AG10803 (cell line): ENCODE measurements around the gene ADAMTS8.

ENCODE experiments used
- DNase-seq: peaks from one replicate; pipeline ENCODE4 v3.0.0; 2010; ENCODE audit warnings: low read depth
- H3K4me3 ChIP-seq: 2 replicates; pipeline ENCODE4 v1.5.1; 2011; ENCODE audit warnings: mild to moderate bottlenecking, low read length, control low read depth
- CTCF ChIP-seq: conservative IDR thresholded peaks from 2 replicates; pipeline ENCODE4 v1.5.1; 2011; ENCODE audit warnings: mild to moderate bottlenecking, low read length, control low read depth, inconsistent platforms

The ADAMTS8 gene

DNA sequence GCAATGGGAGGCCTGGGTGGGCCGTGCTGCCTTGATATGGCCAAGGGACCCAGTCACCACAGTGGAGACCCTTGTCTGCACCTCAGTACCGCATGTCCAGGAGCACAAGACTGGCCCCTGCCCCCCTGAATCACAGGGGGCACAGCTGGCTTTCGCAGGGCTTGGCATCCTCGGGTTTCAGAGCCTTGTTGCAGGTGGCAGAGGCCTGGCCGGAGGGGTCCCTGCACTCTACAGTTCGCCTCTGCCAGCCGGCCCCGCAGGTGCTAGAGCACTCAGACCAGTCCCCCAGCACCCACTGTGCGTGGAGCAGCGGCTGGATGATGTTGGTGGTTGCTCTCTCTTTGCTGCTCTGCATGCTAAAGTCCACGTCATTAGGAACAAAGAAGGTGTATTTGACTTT, 23.0 kb downstream of the ADAMTS8 start:
- DNase-seq, result no peak
- no peak overlapping the region for H3K4me3 ChIP-seq
- TF ChIP-seq CTCF, result no peak

DNA sequence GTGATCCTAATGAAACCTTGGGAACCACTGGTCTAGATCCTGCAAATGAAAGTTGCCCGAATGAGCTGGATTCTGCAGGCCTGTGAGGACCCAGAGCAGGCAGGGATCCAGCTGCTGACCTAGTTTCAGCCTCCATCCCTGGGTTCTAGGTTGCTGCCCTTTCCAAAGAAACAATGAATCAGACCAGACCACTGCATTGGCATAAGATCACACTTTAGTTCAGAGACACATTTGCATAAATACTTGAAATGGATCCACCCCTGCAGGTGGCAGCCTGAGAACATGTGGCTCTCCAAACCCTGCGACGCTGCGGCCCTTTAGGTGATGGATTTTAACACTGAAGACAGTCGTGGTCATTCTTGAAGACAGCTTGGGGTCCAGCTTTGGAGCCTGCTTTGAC, 23.7 kb downstream of the ADAMTS8 start:
- TF ChIP-seq CTCF, result no peak
- no peak for DNase-seq
- no peak overlapping the region for H3K4me3 ChIP-seq

DNA sequence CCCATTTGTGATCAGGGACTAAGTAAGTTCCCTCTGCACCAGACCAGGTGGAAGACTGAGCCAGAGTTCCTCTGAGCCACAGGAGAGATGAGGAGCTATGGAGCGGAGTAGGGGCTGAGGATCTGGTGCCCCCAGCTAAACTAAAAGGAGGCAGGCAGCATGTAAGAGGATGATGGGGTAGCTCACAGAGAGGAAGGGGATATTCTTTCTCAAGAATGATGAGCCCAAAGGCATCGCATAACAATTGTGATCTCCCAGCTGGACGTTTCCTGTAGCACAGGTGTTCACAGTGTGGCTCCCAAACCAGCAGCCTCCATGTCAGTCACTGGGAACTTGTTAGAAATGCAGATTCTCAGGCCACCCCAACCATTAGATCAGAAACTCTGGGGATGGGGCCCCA, 24.4 kb downstream of the ADAMTS8 start:
- no peak overlapping the region for H3K4me3 ChIP-seq
- TF ChIP-seq CTCF, result no peak
- DNase-seq, result no peak

GRCh38 chr11:130403271-130403804, 25.1 kb downstream of the ADAMTS8 start:
- H3K4me3 ChIP-seq, result peak overlapping the region; percentile 42
- no peak for TF ChIP-seq CTCF
- peak; percentile 90 for DNase-seq

DNA sequence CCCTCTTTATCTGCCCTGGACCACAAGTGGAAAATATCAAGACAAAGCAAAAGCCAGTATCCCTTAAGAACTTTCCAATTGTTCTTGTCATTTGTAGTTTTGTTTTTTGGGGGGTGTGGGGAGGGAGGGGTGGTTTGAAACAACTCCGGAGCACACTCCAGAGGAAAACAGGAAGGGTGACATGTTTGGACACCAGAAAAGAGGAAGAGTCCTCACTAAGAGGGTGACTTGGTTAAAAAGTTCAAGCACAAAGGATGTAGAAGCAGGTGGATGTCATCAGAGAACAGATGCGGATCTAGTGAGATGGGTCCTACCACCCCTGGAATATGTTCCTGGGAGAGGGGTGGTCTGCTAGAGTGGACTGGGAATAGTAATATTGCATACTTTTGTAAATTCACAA, 25.8 kb downstream of the ADAMTS8 start:
- no peak overlapping the region for H3K4me3 ChIP-seq
- DNase-seq, result no peak
- TF ChIP-seq CTCF, result no peak

DNA sequence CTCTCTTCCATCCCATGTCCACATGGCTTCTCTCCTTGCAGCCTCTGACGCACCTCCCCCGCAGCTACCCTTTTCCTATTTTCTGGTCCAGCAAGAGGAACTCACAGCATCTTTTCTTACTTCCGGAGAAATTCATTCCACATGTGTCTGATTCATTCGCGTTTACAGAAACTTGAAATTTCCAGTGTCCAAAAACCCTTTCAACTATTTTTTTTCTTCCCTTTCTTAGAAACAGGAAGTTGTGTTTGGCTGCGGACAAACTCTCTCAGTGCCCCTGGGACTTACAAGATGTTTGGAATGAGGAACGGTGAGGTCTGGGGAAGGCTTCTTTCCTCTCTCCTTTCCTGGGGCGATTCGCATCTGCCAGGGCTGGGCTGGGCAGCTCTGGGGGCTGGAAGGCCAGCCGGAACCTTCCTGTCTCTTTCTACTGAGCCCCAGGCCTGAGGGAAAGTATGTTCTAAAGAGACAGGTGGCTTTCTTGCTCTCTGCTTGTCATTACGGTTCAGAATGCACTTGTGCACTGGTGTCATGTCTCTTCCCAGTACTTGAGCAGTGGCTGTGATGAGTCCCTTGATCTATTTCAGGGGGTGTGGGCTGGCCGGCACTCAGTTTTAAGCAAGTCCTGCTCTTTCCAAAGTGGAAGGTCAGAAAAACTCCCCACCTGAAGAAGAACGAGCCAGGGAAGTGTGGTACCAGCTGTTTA, 27.5 kb downstream of the ADAMTS8 start:
- peak; percentile 94 for DNase-seq
- H3K4me3 ChIP-seq, result no peak overlapping the region
- TF ChIP-seq CTCF, result no peak

DNA sequence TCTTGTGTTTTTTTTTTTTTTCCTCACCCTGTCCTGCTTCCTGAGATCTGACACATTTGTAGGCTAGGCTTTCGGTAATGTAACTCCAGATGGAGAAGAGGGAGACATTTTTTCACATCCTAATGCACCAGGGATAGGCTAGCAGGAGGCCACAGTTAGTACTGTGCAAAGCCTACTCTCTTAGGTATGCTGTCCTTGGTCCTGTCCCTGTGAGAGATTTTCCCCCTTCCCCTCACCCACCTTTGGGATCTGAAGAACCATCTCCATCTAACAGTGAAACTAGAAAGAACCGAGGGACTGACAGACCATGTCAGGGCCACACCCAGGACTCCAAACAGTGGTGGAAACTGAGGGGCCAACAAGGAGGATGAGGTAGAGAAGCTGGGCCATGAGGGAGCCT, 29.2 kb downstream of the ADAMTS8 start:
- no peak for TF ChIP-seq CTCF
- H3K4me3 ChIP-seq, result no peak overlapping the region
- no peak for DNase-seq
